GM08714 (cell line): ENCODE data around the gene NUDT6.
A peak's percentile ranks its signal among the peaks of the same experiment; 100 is the strongest.
"Not testable (repeated sequence)": the region's sequence is repeated elsewhere in the genome, so short reads cannot be mapped to it uniquely, and the experiment has no call there.

ENCODE experiments used
- H3K4me3 ChIP-seq: fragments of 200-500 bp; sonication (Bioruptor generic); 2 replicates; pipeline ENCODE4 v1.5.1; 2014; ENCODE audit warnings: mild to moderate bottlenecking, low read length, inconsistent platforms
- ZNF274 ChIP-seq: IDR thresholded peaks from 2 replicates; pipeline ENCODE4 v1.6.1; 2012; ENCODE audit warnings: mild to moderate bottlenecking, low read depth, low read length

NUDT6 gene

GRCh38 chr4:122921971-122922876, at the start of gene NUDT6:
Gene NUDT6, minus strand, starts transcription at chr4:122922597. Its CDS starts 25 bp downstream, at chr4:122922572.
- no peak for TF ChIP-seq ZNF274
- peak within 1 kb of the TSS; percentile 68 for H3K4me3 ChIP-seq

- TF ChIP-seq ZNF274, result no peak
- H3K4me3 ChIP-seq, result no peak overlapping the region
Measured at GRCh38 chr4:122968227-122968812, 45.9 kb upstream of the NUDT6 start.

GRCh38 chr4:122967231-122967630, 44.8 kb upstream of the NUDT6 start:
- no peak overlapping the region for H3K4me3 ChIP-seq
- no peak for TF ChIP-seq ZNF274

GRCh38 chr4:122966201-122966600, 43.8 kb upstream of the NUDT6 start:
- H3K4me3 ChIP-seq, result no peak overlapping the region
- TF ChIP-seq ZNF274, result no peak

- H3K4me3 ChIP-seq, result no peak overlapping the region
- TF ChIP-seq ZNF274, result no peak
Measured at GRCh38 chr4:122963216-122963615, 40.8 kb upstream of the NUDT6 start.

- no peak overlapping the region for H3K4me3 ChIP-seq
- TF ChIP-seq ZNF274, result no peak
Measured at GRCh38 chr4:122960611-122961000, 38.2 kb upstream of the NUDT6 start.

GRCh38 chr4:122959981-122960610, 37.7 kb upstream of the NUDT6 start:
- no peak for TF ChIP-seq ZNF274
- H3K4me3 ChIP-seq, result no peak overlapping the region

- no peak overlapping the region for H3K4me3 ChIP-seq
- TF ChIP-seq ZNF274, result no peak
Measured at GRCh38 chr4:122959441-122959840, 37.0 kb upstream of the NUDT6 start.

GRCh38 chr4:122958505-122958904, 36.1 kb upstream of the NUDT6 start:
- H3K4me3 ChIP-seq, result no peak overlapping the region
- TF ChIP-seq ZNF274, result no peak

GRCh38 chr4:122953924-122954323, 31.5 kb upstream of the NUDT6 start:
- H3K4me3 ChIP-seq, result no peak overlapping the region
- no peak for TF ChIP-seq ZNF274

GRCh38 chr4:122952028-122952427, 29.6 kb upstream of the NUDT6 start:
- no peak for TF ChIP-seq ZNF274

GRCh38 chr4:122948671-122949070, 26.3 kb upstream of the NUDT6 start:
- no peak overlapping the region for H3K4me3 ChIP-seq
- no peak for TF ChIP-seq ZNF274

More at GRCh38 chr4:122952028-122952427, 29.6 kb upstream of the NUDT6 start:
- H3K4me3 ChIP-seq, result no peak overlapping the region

GRCh38 chr4:122946142-122946541, 23.7 kb upstream of the NUDT6 start:
- no peak for TF ChIP-seq ZNF274
- H3K4me3 ChIP-seq, result no peak overlapping the region

- H3K4me3 ChIP-seq, result not testable (repeated sequence)
Measured at GRCh38 chr4:122945136-122945535, 22.7 kb upstream of the NUDT6 start.

- no peak overlapping the region for H3K4me3 ChIP-seq
- no peak for TF ChIP-seq ZNF274
Measured at GRCh38 chr4:122932763-122933162, 10.4 kb upstream of the NUDT6 start.
